Measurements from ENCODE around the gene JHY. TPM values are rescaled to one million over a fixed set of nuclear protein-coding genes. Genes with fewer than 3 reads are reported as not detected.

JHY gene
- total and polyA plus RNA-seq, 2 of the 8 experiments (the other 6 are each of a cell fraction or from before 2014, with no cell fraction given) = 0.29 to 0.91 TPM

GRCh38 chr11:122963961-122964360 is 81.4 kb downstream of the JHY start:
- DNase-seq (ENCODE audit: low read depth in 1 of 2, low spot score in 2 of 2) = no peak
- Histone ChIP-seq H3K14ac (ENCODE audit: insufficient read length) (no peak overlapping the region), H3K23ac (ENCODE audit: insufficient read length) (no peak overlapping the region), H4K5ac (ENCODE audit: insufficient read length, low read depth, low read length) (no peak overlapping the region), H2BK15ac (ENCODE audit: low read length) (no peak overlapping the region), H3K4ac (replicated peaks; ENCODE audit: insufficient read length, low read depth, low read length) (no peak overlapping the region), H3K27me3 (replicated peaks in 1 of 4; ENCODE audit: control insufficient read depth in 3 of 4, extremely low read depth in 1 of 4, insufficient read depth in 3 of 4, low read length in 3 of 4) (no peaks in the 10 kb centered on the region; a peak in 2 of 7 replicates), H3K27ac (ENCODE audit: low read depth, low read length) (no peak overlapping the region), H3K79me2 (ENCODE audit: control insufficient read depth in 1 of 2, insufficient read depth in 2 of 2, low read length in 2 of 2) (no peaks in the 10 kb centered on the region), H4K8ac (ENCODE audit: extremely low read depth, insufficient read depth, low read length) (no peak overlapping the region), H3K23me2 (ENCODE audit: low read depth, low read length) (no peaks in the 10 kb centered on the region; the same call in 1 of the 2 replicates), H4K20me1 (replicated peaks in 1 of 2; ENCODE audit: control insufficient read depth in 1 of 2, insufficient read depth in 2 of 2, low read length in 2 of 2) (no peaks in the 10 kb centered on the region), H3K18ac (ENCODE audit: extremely low read depth, low read length) (no peak overlapping the region), H2BK12ac (ENCODE audit: low read depth, low read length) (no peak overlapping the region), H3K79me1 (ENCODE audit: low read depth, low read length) (no peaks in the 10 kb centered on the region), H2BK120ac (replicated peaks; ENCODE audit: low read depth, low read length) (no peak overlapping the region), H3K4me2 (ENCODE audit: insufficient read depth in 1 of 2, low read depth in 2 of 2, low read length in 2 of 2) (no peak overlapping the region), H3K36me3 (ENCODE audit: control insufficient read depth in 2 of 4, insufficient read depth in 4 of 4, low read length in 3 of 4) (no peaks in the 10 kb centered on the region), H2AFZ (ENCODE audit: low read length) (no peak overlapping the region), H4K91ac (replicated peaks; ENCODE audit: insufficient read length, low read length) (no peak overlapping the region), H3K9me3 (ENCODE audit: insufficient read depth in 2 of 2, low read depth in 1 of 2, low read length in 1 of 2) (no peaks in the 10 kb centered on the region), H3K56ac (replicated peaks; ENCODE audit: insufficient read length, low read depth, low read length) (no peak overlapping the region), H3K4me3 (ENCODE audit: extremely low read depth in 1 of 4, insufficient read depth in 2 of 4, low read depth in 3 of 4, low read length in 4 of 4) (no peak overlapping the region), H2BK20ac (ENCODE audit: low read length) (no peak overlapping the region), H3K4me1 (replicated peaks in 1 of 4; ENCODE audit: control insufficient read depth in 3 of 4, insufficient read depth in 4 of 4, low read length in 3 of 4) (no peaks in the 10 kb centered on the region), H2BK5ac (ENCODE audit: low read depth, low read length) (no peak overlapping the region), H2AK5ac (ENCODE audit: low read depth, low read length) (no peak overlapping the region), H3K9ac (replicated peaks in 1 of 4; ENCODE audit: extremely low read depth in 1 of 4, low read depth in 3 of 4, low read length in 3 of 4) (no peak overlapping the region)
- POLR2A ChIA-PET (ENCODE audit: partially characterized antibody) = no interaction called here
- no peak for FAIRE-seq
- TF ChIP-seq SRF (IDR thresholded peaks at IDR 0.05; ENCODE audit: low read depth, low read length) = no peak
- TF ChIP-seq ZNF274 (IDR thresholded peaks at IDR 0.05; ENCODE audit: borderline replicate concordance, extremely low read depth, low read length) = no peak
- no peak for TF ChIP-seq GTF2F1 (IDR thresholded peaks at IDR 0.05; ENCODE audit: borderline replicate concordance, low read depth, low read length)
- TF ChIP-seq SIN3A (conservative IDR thresholded peaks at IDR 0.05 in 1 of 2, IDR thresholded peaks at IDR 0.05 in 1 of 2; ENCODE audit: low read depth in 1 of 2, low read length in 2 of 2) = no peak
- TF ChIP-seq KDM5A (IDR thresholded peaks at IDR 0.05; ENCODE audit: low read length) = no peak
- TF ChIP-seq ATF2 (IDR thresholded peaks at IDR 0.05; ENCODE audit: low read length) = no peak
- no peak for TF ChIP-seq CHD2 (IDR thresholded peaks at IDR 0.05; ENCODE audit: low read length)
- no peak for TF ChIP-seq CHD1 (IDR thresholded peaks at IDR 0.05; ENCODE audit: low read depth, low read length)
- TF ChIP-seq JUND (IDR thresholded peaks at IDR 0.05; ENCODE audit: low read length) = no peak
- TF ChIP-seq HDAC2 (IDR thresholded peaks at IDR 0.05; ENCODE audit: borderline replicate concordance in 1 of 2, low read depth in 2 of 2, low read length in 2 of 2) = no peak
- no peak for TF ChIP-seq TEAD4 (IDR thresholded peaks at IDR 0.05; ENCODE audit: low read depth, low read length)
- TF ChIP-seq NRF1 (IDR thresholded peaks at IDR 0.05; ENCODE audit: low read depth, low read length) = no peak
- TF ChIP-seq CBX5 (IDR thresholded peaks at IDR 0.05; ENCODE audit: low read depth, low read length) = no peak
- CTCF ChIA-PET (ENCODE audit: partially characterized antibody) = no interaction called here
- WGBS, 2 experiments (ENCODE audit: extremely low coverage in 1 of 2, insufficient coverage in 1 of 2, insufficient read length in 1 of 2, insufficient replicate concordance in 2 of 2, low coverage in 1 of 2, low lambda C conversion rate in 2 of 2, missing lambda C conversion rate in 1 of 2) = 87% methylated on average over 4 of the region's 4 CpGs; no CpG with 5 or more reads in 1 of the 2 experiments

Measured in H1 (cell line).